GM19463 (cell line): Measurements from ENCODE around the gene EMILIN2.

ENCODE experiments used
- ATAC-seq: cut with Tn5 transposase; IDR thresholded peaks from one replicate; pipeline ENCODE4 v1.9.1; 2021; ENCODE audit warnings: mild to moderate bottlenecking, moderate library complexity; ENCODE audit not compliant: unreplicated experiment

The EMILIN2 gene

GRCh38 chr18:2948038-2948437 lies 101.2 kb downstream of the EMILIN2 start:
- ATAC-seq: no peak

DNA sequence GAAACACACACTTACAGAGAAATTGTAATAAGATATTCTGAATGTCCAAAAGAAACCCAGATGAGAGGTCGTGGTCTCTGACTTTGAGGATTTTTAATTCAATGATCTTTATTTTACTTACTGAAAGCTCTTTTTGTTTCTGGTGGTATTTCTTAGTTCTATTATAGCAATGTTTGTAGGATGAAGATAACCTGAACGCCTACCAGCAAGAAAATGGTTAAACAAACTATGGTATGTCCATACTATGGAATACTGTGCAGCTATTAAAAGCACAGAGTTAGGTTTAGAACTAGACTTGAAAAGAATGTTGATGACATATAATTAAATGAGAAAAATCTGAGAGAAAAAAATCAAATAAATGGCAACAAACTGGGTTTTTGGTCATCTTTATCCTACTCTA lies 105.8 kb downstream of the EMILIN2 start:
- no peak for ATAC-seq

GRCh38 chr18:2953935-2954653 lies 107.3 kb downstream of the EMILIN2 start:
- ATAC-seq: no peak

DNA sequence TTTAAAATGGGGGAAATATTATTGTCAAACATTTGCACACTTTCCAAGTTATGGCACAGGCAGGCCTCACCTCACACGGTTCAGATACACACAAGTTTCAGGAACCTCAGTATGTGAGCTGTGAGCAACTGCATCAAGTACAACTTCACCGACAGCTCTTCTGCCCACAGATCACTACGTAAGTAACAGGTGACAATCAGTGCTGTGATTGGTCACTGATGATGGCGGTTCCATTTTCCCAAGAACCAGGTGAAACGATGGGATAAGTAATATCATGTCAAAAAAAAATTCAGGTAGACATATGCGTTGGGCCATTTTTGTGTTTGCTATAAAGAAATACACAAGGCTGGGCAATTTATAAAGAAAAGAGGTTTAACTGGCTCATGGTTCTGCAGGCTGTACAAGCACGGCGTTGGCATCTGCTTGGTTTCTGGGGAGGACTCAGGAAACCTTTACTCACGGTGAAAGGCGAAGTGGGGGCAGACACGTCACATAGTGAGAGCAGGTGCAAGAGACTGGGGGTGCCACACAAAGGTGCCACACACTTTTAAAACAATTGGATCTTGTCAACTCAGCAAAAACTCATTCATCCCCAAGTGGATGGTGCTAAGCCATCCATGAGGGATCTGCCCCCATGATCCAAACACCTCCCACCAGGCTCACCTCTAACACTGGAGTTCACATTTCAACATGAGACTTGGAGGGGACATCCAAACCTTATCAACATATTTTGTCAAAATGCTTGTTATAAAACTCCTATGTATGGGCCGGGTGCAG lies 108.3 kb downstream of the EMILIN2 start:
- ATAC-seq: no peak

- ATAC-seq: no peak
Observed at GRCh38 chr18:2956056-2956455, 109.2 kb downstream of the EMILIN2 start.

GRCh38 chr18:2958819-2959298 lies 112.1 kb downstream of the EMILIN2 start:
- peak; percentile 57 for ATAC-seq

- ATAC-seq: no peak
Observed at GRCh38 chr18:2959341-2959740, 112.5 kb downstream of the EMILIN2 start.

- ATAC-seq: no peak
Observed at GRCh38 chr18:2960983-2961696, 114.3 kb downstream of the EMILIN2 start.

DNA sequence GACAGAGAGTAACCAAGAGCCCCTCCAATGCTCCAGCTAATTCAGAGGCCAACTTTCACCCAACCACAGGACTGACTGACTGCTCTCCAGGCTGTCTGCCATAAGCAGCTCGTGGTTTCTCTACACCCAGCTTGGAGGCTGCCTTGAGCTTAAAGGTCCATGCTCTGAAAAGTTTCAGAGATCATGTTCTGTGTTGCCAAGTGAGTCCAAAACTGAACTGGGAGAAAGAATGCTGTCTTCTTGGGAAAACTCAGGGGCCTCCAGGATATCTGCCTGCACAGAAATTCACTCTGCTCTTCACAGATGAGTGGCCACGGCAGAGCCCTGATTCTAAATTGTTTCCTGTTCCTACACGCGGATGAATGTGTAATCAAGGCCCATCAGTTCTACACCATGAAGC lies 115.0 kb downstream of the EMILIN2 start:
- ATAC-seq: no peak

- ATAC-seq: no peak
Observed at GRCh38 chr18:2963048-2963447, 116.2 kb downstream of the EMILIN2 start.

- ATAC-seq: no peak
Observed at GRCh38 chr18:2964361-2965010, 117.7 kb downstream of the EMILIN2 start.
